Measurements from ENCODE around the gene AP1S2. TPM values are rescaled to one million over a fixed set of nuclear protein-coding genes. Genes with fewer than 3 reads are reported as not detected.

AP1S2 gene
- total RNA-seq, 1 donor from 2014 or later: 89.4 TPM

- Mint-ChIP-seq H3K36me3 (ENCODE audit: unreplicated experiment) (no peaks in the 10 kb centered on the region), H3K27me3 (ENCODE audit: unreplicated experiment) (peaks cover 1% of the 10 kb centered on the region), H3K9me3 (ENCODE audit: unreplicated experiment) (peaks cover 8% of the 10 kb centered on the region), H3K27ac (ENCODE audit: unreplicated experiment) (peak overlapping the region; percentile 52), H3K4me3 (ENCODE audit: unreplicated experiment) (peak overlapping the region; percentile 88), H3K4me1 (ENCODE audit: low read depth, unreplicated experiment) (peaks cover 13% of the 10 kb centered on the region)
- TF ChIP-seq CTCF (IDR thresholded peaks at IDR 0.05; ENCODE audit: partially characterized antibody, unreplicated experiment): no peak
- DNase-seq: no peak
Observed at GRCh38 chrX:15853586-15854079, 980 bp downstream of the AP1S2 start.

GRCh38 chrX:15849555-15849954 lies 5.1 kb downstream of the AP1S2 start:
- Mint-ChIP-seq H3K4me1 (ENCODE audit: low read depth, unreplicated experiment) (peaks cover 10% of the 10 kb centered on the region), H3K27ac (ENCODE audit: unreplicated experiment) (no peak overlapping the region), H3K4me3 (ENCODE audit: unreplicated experiment) (peak overlapping the region; percentile 71), H3K27me3 (ENCODE audit: unreplicated experiment) (no peaks in the 10 kb centered on the region), H3K36me3 (ENCODE audit: unreplicated experiment) (no peaks in the 10 kb centered on the region), H3K9me3 (ENCODE audit: unreplicated experiment) (peaks cover 4% of the 10 kb centered on the region)
- TF ChIP-seq CTCF (IDR thresholded peaks at IDR 0.05; ENCODE audit: partially characterized antibody, unreplicated experiment): no peak
- DNase-seq: no peak

GRCh38 chrX:15848576-15848975 lies 6.0 kb downstream of the AP1S2 start:
- Mint-ChIP-seq H3K27ac (ENCODE audit: unreplicated experiment) (no peak overlapping the region), H3K36me3 (ENCODE audit: unreplicated experiment) (no peaks in the 10 kb centered on the region), H3K27me3 (ENCODE audit: unreplicated experiment) (no peaks in the 10 kb centered on the region), H3K9me3 (ENCODE audit: unreplicated experiment) (peaks cover 3% of the 10 kb centered on the region), H3K4me1 (ENCODE audit: low read depth, unreplicated experiment) (peaks cover 10% of the 10 kb centered on the region), H3K4me3 (ENCODE audit: unreplicated experiment) (no peak overlapping the region)
- DNase-seq: no peak
- no peak for TF ChIP-seq CTCF (IDR thresholded peaks at IDR 0.05; ENCODE audit: partially characterized antibody, unreplicated experiment)

- H3K9me3 Mint-ChIP-seq (ENCODE audit: unreplicated experiment): no peaks in the 10 kb centered on the region
- DNase-seq: no peak
- TF ChIP-seq CTCF (IDR thresholded peaks at IDR 0.05; ENCODE audit: partially characterized antibody, unreplicated experiment): no peak
- no peak overlapping the region for H3K27ac Mint-ChIP-seq (ENCODE audit: unreplicated experiment)
- H3K4me3 Mint-ChIP-seq (ENCODE audit: unreplicated experiment): no peak overlapping the region
- peaks cover 1% of the 10 kb centered on the region for H3K4me1 Mint-ChIP-seq (ENCODE audit: low read depth, unreplicated experiment)
- no peaks in the 10 kb centered on the region for H3K27me3 Mint-ChIP-seq (ENCODE audit: unreplicated experiment)
- no peaks in the 10 kb centered on the region for H3K36me3 Mint-ChIP-seq (ENCODE audit: unreplicated experiment)
Observed at GRCh38 chrX:15843960-15844359, 10.7 kb downstream of the AP1S2 start.

- no peak for TF ChIP-seq CTCF (IDR thresholded peaks at IDR 0.05; ENCODE audit: partially characterized antibody, unreplicated experiment)
- no peak overlapping the region for H3K4me3 Mint-ChIP-seq (ENCODE audit: unreplicated experiment)
- H3K9me3 Mint-ChIP-seq (ENCODE audit: unreplicated experiment): no peaks in the 10 kb centered on the region
- H3K36me3 Mint-ChIP-seq (ENCODE audit: unreplicated experiment): no peaks in the 10 kb centered on the region
- no peak overlapping the region for H3K27ac Mint-ChIP-seq (ENCODE audit: unreplicated experiment)
- no peaks in the 10 kb centered on the region for H3K27me3 Mint-ChIP-seq (ENCODE audit: unreplicated experiment)
- no peak for DNase-seq
- H3K4me1 Mint-ChIP-seq (ENCODE audit: low read depth, unreplicated experiment): no peaks in the 10 kb centered on the region
Observed at GRCh38 chrX:15841853-15842516, 12.6 kb downstream of the AP1S2 start.

All from glutamatergic neuron (in vitro differentiated cells).